ENCODE data around the gene STIM2.

- TF ChIP-seq EZH2 (IDR thresholded peaks at IDR 0.05; ENCODE audit: insufficient read depth, low read length): no peak
- TF ChIP-seq CTCF (IDR thresholded peaks at IDR 0.05; ENCODE audit: insufficient read depth, low read depth, low read length): no peak
These were observed 44.5 kb downstream of the STIM2 start for GRCh38 chr4:26905172-26905571.

Measured in astrocyte (in vitro differentiated cells and primary cell).